Natural killer cell (primary cell): ENCODE data around the gene ZNF750. TPM values are rescaled to one million over a fixed set of nuclear protein-coding genes. Genes with fewer than 3 reads are reported as not detected.

Experiments used
- ATAC-seq, 3 donors: fragments of 150-1000 bp in 2 of 3; fragments of 200-7000 bp in 1 of 3; cut with Tn5 transposase; 1 replicate in 1 of 3; 2 replicates in 2 of 3; pipeline ENCODE4 v1.10.0; 2021; ENCODE audit warnings: mild to moderate bottlenecking in 2 of 3, moderate library complexity in 2 of 3
- DNase-seq, 2 donors: peaks; one replicate each; pipeline versions ENCODE4 v3.0.0 to v3.0.0-alpha.2; 2013 to 2021; ENCODE audit warnings: mixed read lengths in 1 of 2
- H3K27ac ChIP-seq: one replicate; pipeline ENCODE4 v1.5.1; 2013; ENCODE audit warnings: mild to moderate bottlenecking, low read length
- H3K27me3 ChIP-seq: one replicate; pipeline ENCODE4 v1.6.1; 2013; ENCODE audit warnings: low read length; ENCODE audit not compliant: control insufficient read depth, insufficient read depth
- H3K36me3 ChIP-seq: one replicate; pipeline ENCODE4 v1.6.1; 2013; ENCODE audit warnings: low read length; ENCODE audit not compliant: control insufficient read depth, insufficient read depth
- H3K4me1 ChIP-seq: one replicate; pipeline ENCODE4 v1.6.1; 2013; ENCODE audit warnings: low read length; ENCODE audit not compliant: control insufficient read depth, insufficient read depth
- H3K4me3 ChIP-seq: one replicate; pipeline ENCODE4 v1.5.1; 2013; ENCODE audit warnings: low read length
- H3K9me3 ChIP-seq: one replicate; pipeline ENCODE4 v1.6.1; 2013; ENCODE audit warnings: low read length; ENCODE audit not compliant: control insufficient read depth, insufficient read depth
- H3K27ac Mint-ChIP-seq, 2 donors: one replicate each; pipeline ENCODE4 v1.8.0; 2022; ENCODE audit warnings: mild to moderate bottlenecking in 2 of 2, mixed read lengths in 2 of 2, moderate library complexity in 1 of 2
- H3K27me3 Mint-ChIP-seq, 2 donors: one replicate each; pipeline ENCODE4 v1.8.0; 2022; ENCODE audit warnings: low read depth in 2 of 2, mixed read lengths in 2 of 2
- H3K36me3 Mint-ChIP-seq: one replicate; pipeline ENCODE4 v1.8.0; 2022; ENCODE audit warnings: mixed read lengths
- H3K4me1 Mint-ChIP-seq, 2 donors: one replicate each; pipeline ENCODE4 v1.8.0; 2022; ENCODE audit warnings: mixed read lengths in 2 of 2
- H3K4me3 Mint-ChIP-seq: one replicate; pipeline ENCODE4 v1.8.0; 2022; ENCODE audit warnings: mild to moderate bottlenecking, moderate library complexity, mixed read lengths
- H3K9me3 Mint-ChIP-seq, 2 donors: one replicate each; pipeline ENCODE4 v1.8.0; 2022; ENCODE audit warnings: mixed read lengths in 2 of 2
- CTCF ChIP-seq: fragments of 200-600 bp; IDR thresholded peaks from one replicate; pipeline ENCODE4 v1.8.0; 2022; ENCODE audit warnings: antibody characterized with exemption
- WGBS: methylation state at CpG from one replicate; pipeline ENCODE4 v1.1.7; 2013; ENCODE audit warnings: missing lambda C conversion rate; ENCODE audit not compliant: insufficient coverage; 5-methylcytosine and 5-hydroxymethylcytosine counted together
- intact Hi-C: fragments of 100-400 bp; cut with micrococcal nuclease; formaldehyde crosslinking; loops from one replicate; pipeline ENCODE4 v1.14.2; 2022
- total RNA-seq, 4 donors: library from RNA; stranded (reverse); fragments of 120-200 nt in 1 of 4; gene quantifications; one replicate each; pipeline versions ENCODE4 v1.2.3 to v1.2.4, GENCODE V29; 2013 to 2022

ZNF750 gene
- total RNA-seq, 3 donors from 2014 or later (not counting 1 experiment from before 2014, with no cell fraction given), result not detected

GRCh38 chr17:82820278-82821251 is 19.3 kb downstream of the ZNF750 start:
- Mint-ChIP-seq H3K4me3 (no peak overlapping the region), H3K36me3 (peaks cover 8% of the 10 kb centered on the region), H3K4me1 (peaks cover 0 to 13% of the 10 kb centered on the region in 2 donors), H3K27ac (no peak overlapping the region), H3K9me3 (peaks cover 0 to 2% of the 10 kb centered on the region in 2 donors), H3K27me3 (no peaks in the 10 kb centered on the region)
- Histone ChIP-seq H3K4me1 (no peaks in the 10 kb centered on the region), H3K4me3 (no peak overlapping the region), H3K27ac (no peak overlapping the region), H3K9me3 (no peaks in the 10 kb centered on the region), H3K36me3 (peaks cover 5% of the 10 kb centered on the region), H3K27me3 (no peaks in the 10 kb centered on the region)
- ATAC-seq (no peak), DNase-seq (no peak)
- intact Hi-C loops, result no loop called here
- 97% methylated on average over 5 of the region's 5 CpGs for WGBS
- no peak for TF ChIP-seq CTCF

DNA sequence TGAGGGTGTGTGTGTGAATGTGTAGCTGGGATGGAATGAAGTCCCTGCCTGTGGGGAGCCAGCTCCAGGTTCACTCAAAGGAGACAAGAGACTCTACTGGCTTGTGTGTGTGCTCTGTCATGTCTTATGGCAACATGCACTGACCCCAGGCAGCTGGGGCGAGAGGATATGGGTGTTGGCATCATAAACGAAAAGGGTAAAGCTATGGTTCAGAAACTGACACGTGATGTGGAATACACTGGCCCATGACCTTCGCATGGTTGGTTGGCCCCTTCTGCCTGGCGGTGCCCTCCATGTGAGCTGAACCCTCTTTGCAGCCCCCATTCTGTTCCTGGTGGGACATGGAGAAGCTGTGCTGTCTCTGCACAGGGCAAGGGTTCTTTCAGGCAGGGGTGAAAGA is 21.9 kb downstream of the ZNF750 start:
- ATAC-seq (no peak), DNase-seq (no peak)
- Histone ChIP-seq H3K4me3 (no peak overlapping the region), H3K4me1 (no peaks in the 10 kb centered on the region), H3K9me3 (no peaks in the 10 kb centered on the region), H3K27me3 (no peaks in the 10 kb centered on the region), H3K27ac (no peak overlapping the region), H3K36me3 (peaks cover 8% of the 10 kb centered on the region)
- H3K36me3 Mint-ChIP-seq, result peaks cover 8% of the 10 kb centered on the region
- no peak overlapping the region for H3K27ac Mint-ChIP-seq
- no peak overlapping the region for H3K4me3 Mint-ChIP-seq
- intact Hi-C loops, result no loop called here
- WGBS, result 88% methylated on average over 5 of the region's 5 CpGs
- peaks cover 0 to 22% of the 10 kb centered on the region in 2 donors for H3K4me1 Mint-ChIP-seq
- H3K27me3 Mint-ChIP-seq, result no peaks in the 10 kb centered on the region
- peaks cover 0 to 2% of the 10 kb centered on the region in 2 donors for H3K9me3 Mint-ChIP-seq
- TF ChIP-seq CTCF, result no peak

DNA sequence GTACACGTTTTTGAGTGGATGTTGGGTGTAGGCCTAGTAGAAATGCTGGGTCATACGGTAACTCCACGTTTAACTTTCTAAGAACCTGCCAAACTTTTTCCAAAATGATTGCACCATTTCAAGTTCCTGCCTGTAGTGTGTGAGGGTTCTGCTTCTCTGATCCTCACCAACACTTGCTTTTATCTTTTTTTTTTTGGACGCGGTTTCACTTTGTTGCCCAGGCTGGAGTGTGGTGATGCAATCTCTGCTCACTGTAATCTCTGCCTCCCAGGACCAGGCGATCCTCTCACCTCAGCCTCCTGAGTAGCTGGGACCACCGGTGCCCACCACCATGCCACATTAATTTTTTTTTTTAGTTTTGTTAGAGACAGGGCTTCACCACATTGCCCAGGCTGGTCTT is 23.5 kb downstream of the ZNF750 start:
- H3K4me1 ChIP-seq, result no peaks in the 10 kb centered on the region
- peaks cover 8% of the 10 kb centered on the region for H3K36me3 Mint-ChIP-seq
- WGBS, result 84% methylated on average over 6 of the region's 7 CpGs

More for the DNA sequence above, 23.5 kb downstream of the ZNF750 start:
- Mint-ChIP-seq H3K9me3 (peaks cover 0 to 2% of the 10 kb centered on the region in 2 donors), H3K27ac (no peak overlapping the region), H3K4me3 (no peak overlapping the region), H3K27me3 (no peaks in the 10 kb centered on the region), H3K4me1 (peaks cover 0 to 13% of the 10 kb centered on the region in 2 donors)
- no peak for ATAC-seq
- no peak overlapping the region for H3K4me3 ChIP-seq
- peaks cover 6% of the 10 kb centered on the region for H3K36me3 ChIP-seq
- no peak for DNase-seq
- intact Hi-C loops, result no loop called here
- H3K9me3 ChIP-seq, result no peaks in the 10 kb centered on the region
- no peaks in the 10 kb centered on the region for H3K27me3 ChIP-seq
- TF ChIP-seq CTCF, result no peak
- H3K27ac ChIP-seq, result no peak overlapping the region
